NK-92 (cell line): ENCODE results near the gene NDUFAF8.
"Not testable (repeated sequence)": the region's sequence is repeated elsewhere in the genome, so short reads cannot be mapped to it uniquely, and the experiment has no call there.

Experiments used
- DNase-seq: peaks from one replicate; lab custom pipeline; 2025; ENCODE audit not compliant: unreplicated experiment; lab: John Stamatoyannopoulos, UW

The NDUFAF8 gene

GRCh38 chr17:81222906-81223761, 16.0 kb upstream of the NDUFAF8 start, which contains the start of gene CEP131:
Gene CEP131, minus strand, starts transcription at chr17:81222965. Its CDS starts 2,909 bp downstream, at chr17:81220056.
- DNase-seq: peak; percentile 93

- no peak for DNase-seq
Measured at GRCh38 chr17:81223762-81224130, 15.4 kb upstream of the NDUFAF8 start.

- DNase-seq: not testable (repeated sequence)
Measured at GRCh38 chr17:81227630-81228029, 11.5 kb upstream of the NDUFAF8 start.

- no peak for DNase-seq
Measured at GRCh38 chr17:81228420-81228819, 10.7 kb upstream of the NDUFAF8 start.

GRCh38 chr17:81228834-81229665, 10.1 kb upstream of the NDUFAF8 start:
- no peak for DNase-seq

- DNase-seq: no peak
Measured at GRCh38 chr17:81229666-81229920, 9.5 kb upstream of the NDUFAF8 start.

- no peak for DNase-seq
Measured at GRCh38 chr17:81230043-81230820, 8.9 kb upstream of the NDUFAF8 start.

GRCh38 chr17:81231121-81231645, 7.9 kb upstream of the NDUFAF8 start:
- no peak for DNase-seq

- DNase-seq: no peak
Measured at GRCh38 chr17:81231766-81232581, 7.1 kb upstream of the NDUFAF8 start.

- DNase-seq: no peak
Measured at GRCh38 chr17:81232616-81233241, 6.4 kb upstream of the NDUFAF8 start.

- DNase-seq: no peak
Measured at GRCh38 chr17:81233316-81233715, 5.8 kb upstream of the NDUFAF8 start.

GRCh38 chr17:81233811-81234505, 5.2 kb upstream of the NDUFAF8 start:
- no peak for DNase-seq

- DNase-seq: no peak
Measured at GRCh38 chr17:81234506-81234855, 4.6 kb upstream of the NDUFAF8 start.

GRCh38 chr17:81234940-81235821, 3.9 kb upstream of the NDUFAF8 start:
- no peak for DNase-seq

GRCh38 chr17:81235822-81236740, 3.0 kb upstream of the NDUFAF8 start:
- no peak for DNase-seq

- no peak for DNase-seq
Measured at GRCh38 chr17:81236784-81237183, 2.3 kb upstream of the NDUFAF8 start.
